Neural progenitor cell (in vitro differentiated cells): Measurements from ENCODE around the gene EIF1B. TPM values are rescaled to one million over a fixed set of nuclear protein-coding genes. Genes with fewer than 3 reads are reported as not detected.

Experiments
- DNase-seq: peaks from one replicate; pipeline ENCODE4 v3.0.0-alpha.2; 2016; ENCODE audit warnings: low spot score
- H2AFZ ChIP-seq: fragments of 200-600 bp; sonication (generic); replicated peaks from 2 replicates; pipeline ENCODE4 v1.6.1; 2016; ENCODE audit warnings: antibody characterized with exemption
- H3F3A ChIP-seq: fragments of 200-600 bp; sonication (generic); 2 replicates; pipeline ENCODE4 v1.6.1; 2016; ENCODE audit warnings: antibody characterized with exemption, low read depth
- H3K27ac ChIP-seq: fragments of 200-600 bp; sonication (generic); 2 replicates; pipeline ENCODE4 v1.5.1; 2016; ENCODE audit warnings: mild to moderate bottlenecking
- H3K27me3 ChIP-seq: fragments of 200-600 bp; sonication (generic); 2 replicates; pipeline ENCODE4 v1.6.1; 2016; ENCODE audit warnings: mild to moderate bottlenecking, moderate library complexity
- H3K36me3 ChIP-seq: fragments of 200-600 bp; sonication (generic); 2 replicates; pipeline ENCODE4 v1.5.1; 2016
- H3K4me1 ChIP-seq: fragments of 200-600 bp; sonication (generic); 2 replicates; pipeline ENCODE4 v1.6.1; 2016; ENCODE audit warnings: mixed run types
- H3K4me2 ChIP-seq: fragments of 200-600 bp; sonication (generic); 2 replicates; pipeline ENCODE4 v1.6.1; 2016
- H3K4me3 ChIP-seq: fragments of 200-600 bp; sonication (generic); 2 replicates; pipeline ENCODE4 v1.5.1; 2016
- H3K79me2 ChIP-seq: fragments of 200-600 bp; sonication (generic); 2 replicates; pipeline ENCODE4 v1.6.1; 2016; ENCODE audit warnings: low read depth
- H3K9ac ChIP-seq: fragments of 200-600 bp; sonication (generic); 2 replicates; pipeline ENCODE4 v1.6.1; 2016
- H3K9me3 ChIP-seq: fragments of 200-600 bp; sonication (generic); 2 replicates; pipeline ENCODE4 v1.5.1; 2016; ENCODE audit warnings: low read depth
- H4K20me1 ChIP-seq: fragments of 200-600 bp; sonication (generic); 2 replicates; pipeline ENCODE4 v1.6.1; 2016; ENCODE audit warnings: low read depth
- H3K27ac Mint-ChIP-seq: 3 replicates; pipeline ENCODE4 v1.8.0; 2021; ENCODE audit warnings: mixed read lengths
- H3K27me3 Mint-ChIP-seq: 2 replicates; pipeline ENCODE4 v1.8.0; 2022; ENCODE audit warnings: low read depth, mild to moderate bottlenecking, inconsistent platforms, moderate library complexity, mixed read lengths; ENCODE audit not compliant: insufficient read depth
- H3K36me3 Mint-ChIP-seq: 3 replicates; pipeline ENCODE4 v1.8.0; 2021; ENCODE audit warnings: mixed read lengths
- H3K4me1 Mint-ChIP-seq: 3 replicates; pipeline ENCODE4 v1.8.0; 2021; ENCODE audit warnings: mixed read lengths
- H3K4me3 Mint-ChIP-seq: 3 replicates; pipeline ENCODE4 v1.8.0; 2021; ENCODE audit warnings: mild to moderate bottlenecking, moderate library complexity, mixed read lengths
- H3K9me3 Mint-ChIP-seq: 3 replicates; pipeline ENCODE4 v1.8.0; 2020; ENCODE audit warnings: mixed read lengths
- EZH2 ChIP-seq: fragments of 200-600 bp; sonication (generic); IDR thresholded peaks from 2 replicates; pipeline ENCODE4 v1.6.1; 2017; ENCODE audit warnings: antibody characterized with exemption, mild to moderate bottlenecking, moderate library complexity
- EZH2phosphoT487 ChIP-seq: fragments of 200-600 bp; sonication (generic); IDR thresholded peaks from 2 replicates; pipeline ENCODE4 v1.6.1; 2017; ENCODE audit warnings: antibody characterized with exemption
- total RNA-seq: library from RNA; depleted of rRNA; stranded (reverse); fragments of >200 nt; gene quantifications from 2 replicates; pipeline ENCODE4 v1.2.3, GENCODE V29; 2015; ENCODE audit warnings: low replicate concordance
- TF ChIP-seq, protein P1 (sequence below): fragments of 200-600 bp; sonication (generic); IDR thresholded peaks from 2 replicates; pipeline ENCODE4 v1.5.1; 2017; ENCODE audit warnings: antibody characterized with exemption, mild to moderate bottlenecking

EIF1B gene
- total RNA-seq, 1 donor from 2014 or later: 45.3 TPM

DNA sequence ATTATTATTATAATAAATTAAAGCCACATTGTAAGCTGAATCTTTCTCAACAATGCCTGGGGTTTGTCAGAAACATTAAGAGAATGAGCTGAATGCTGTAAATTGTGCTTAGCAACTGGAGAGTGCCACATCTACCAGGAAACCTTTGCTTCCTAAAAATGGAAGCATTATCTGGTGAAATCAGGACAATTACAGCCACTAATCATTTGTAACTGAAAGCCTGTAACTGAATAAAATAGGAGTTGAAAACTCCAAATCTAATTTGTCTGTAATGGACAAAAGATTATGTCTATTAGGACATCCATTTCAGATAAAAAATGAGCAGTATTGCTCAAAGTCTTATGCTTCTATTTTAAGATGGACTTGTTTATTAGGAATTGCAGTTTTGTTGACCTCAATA, 32.2 kb downstream of the EIF1B start:
- H3K9me3 Mint-ChIP-seq: no peaks in the 10 kb centered on the region
- H3K79me2 ChIP-seq: no peaks in the 10 kb centered on the region
- no peak for TF ChIP-seq EZH2
- TF ChIP-seq EZH2phosphoT487: no peak
- TF ChIP-seq, protein P1, sequence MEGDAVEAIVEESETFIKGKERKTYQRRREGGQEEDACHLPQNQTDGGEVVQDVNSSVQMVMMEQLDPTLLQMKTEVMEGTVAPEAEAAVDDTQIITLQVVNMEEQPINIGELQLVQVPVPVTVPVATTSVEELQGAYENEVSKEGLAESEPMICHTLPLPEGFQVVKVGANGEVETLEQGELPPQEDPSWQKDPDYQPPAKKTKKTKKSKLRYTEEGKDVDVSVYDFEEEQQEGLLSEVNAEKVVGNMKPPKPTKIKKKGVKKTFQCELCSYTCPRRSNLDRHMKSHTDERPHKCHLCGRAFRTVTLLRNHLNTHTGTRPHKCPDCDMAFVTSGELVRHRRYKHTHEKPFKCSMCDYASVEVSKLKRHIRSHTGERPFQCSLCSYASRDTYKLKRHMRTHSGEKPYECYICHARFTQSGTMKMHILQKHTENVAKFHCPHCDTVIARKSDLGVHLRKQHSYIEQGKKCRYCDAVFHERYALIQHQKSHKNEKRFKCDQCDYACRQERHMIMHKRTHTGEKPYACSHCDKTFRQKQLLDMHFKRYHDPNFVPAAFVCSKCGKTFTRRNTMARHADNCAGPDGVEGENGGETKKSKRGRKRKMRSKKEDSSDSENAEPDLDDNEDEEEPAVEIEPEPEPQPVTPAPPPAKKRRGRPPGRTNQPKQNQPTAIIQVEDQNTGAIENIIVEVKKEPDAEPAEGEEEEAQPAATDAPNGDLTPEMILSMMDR: no peak
- no peaks in the 10 kb centered on the region for H4K20me1 ChIP-seq
- H3K9ac ChIP-seq: no peak overlapping the region
- H3K27ac Mint-ChIP-seq: no peak overlapping the region
- no peak overlapping the region for H3K4me3 ChIP-seq
- no peak overlapping the region for H3K27ac ChIP-seq
- H3K4me3 Mint-ChIP-seq: no peak overlapping the region
- H3K4me2 ChIP-seq: no peak overlapping the region
- no peaks in the 10 kb centered on the region for H3K4me1 Mint-ChIP-seq
- H3K4me1 ChIP-seq: no peaks in the 10 kb centered on the region
- no peak overlapping the region for H2AFZ ChIP-seq
- no peak for DNase-seq
- H3K36me3 ChIP-seq: no peaks in the 10 kb centered on the region
- peaks cover 5% of the 10 kb centered on the region for H3K27me3 Mint-ChIP-seq
- H3K27me3 ChIP-seq: no peaks in the 10 kb centered on the region
- no peaks in the 10 kb centered on the region for H3K36me3 Mint-ChIP-seq
- H3K9me3 ChIP-seq: no peaks in the 10 kb centered on the region
- H3F3A ChIP-seq: no peaks in the 10 kb centered on the region

DNA sequence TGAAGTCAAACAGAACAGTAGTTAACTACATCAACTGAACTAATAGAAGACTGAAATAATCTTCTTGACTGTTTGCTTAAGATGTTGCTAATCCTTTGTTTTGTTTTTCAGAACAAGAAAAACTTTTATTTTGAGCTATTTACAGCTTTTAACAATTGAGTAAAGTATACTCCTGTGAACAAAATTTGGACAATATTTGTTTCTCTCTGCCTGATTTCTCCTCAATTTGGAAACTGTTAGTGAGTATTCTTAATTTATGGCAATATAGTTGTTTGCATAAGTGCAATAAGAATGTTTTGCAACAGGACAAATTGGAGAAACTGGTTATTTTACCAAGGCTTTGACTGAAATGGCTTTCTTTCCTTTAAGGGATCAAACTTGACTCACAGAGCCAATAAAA, 41.0 kb downstream of the EIF1B start:
- H4K20me1 ChIP-seq: no peaks in the 10 kb centered on the region
- no peak for DNase-seq
- peaks cover 4% of the 10 kb centered on the region for H3K27me3 Mint-ChIP-seq
- no peak overlapping the region for H3K4me3 Mint-ChIP-seq
- H3K9me3 Mint-ChIP-seq: peaks cover 9% of the 10 kb centered on the region
- H3K36me3 Mint-ChIP-seq: no peaks in the 10 kb centered on the region
- H3K27ac ChIP-seq: no peak overlapping the region
- no peak overlapping the region for H3K9ac ChIP-seq
- TF ChIP-seq EZH2: no peak
- TF ChIP-seq EZH2phosphoT487: no peak
- TF ChIP-seq, protein P1: no peak
- H3K36me3 ChIP-seq: no peaks in the 10 kb centered on the region
- H2AFZ ChIP-seq: no peak overlapping the region
- peaks cover 15% of the 10 kb centered on the region for H3K9me3 ChIP-seq
- no peaks in the 10 kb centered on the region for H3K4me1 ChIP-seq
- H3K27me3 ChIP-seq: no peaks in the 10 kb centered on the region
- no peaks in the 10 kb centered on the region for H3F3A ChIP-seq
- no peak overlapping the region for H3K4me2 ChIP-seq
- no peak overlapping the region for H3K27ac Mint-ChIP-seq
- H3K79me2 ChIP-seq: no peaks in the 10 kb centered on the region
- no peaks in the 10 kb centered on the region for H3K4me1 Mint-ChIP-seq
- no peak overlapping the region for H3K4me3 ChIP-seq

DNA sequence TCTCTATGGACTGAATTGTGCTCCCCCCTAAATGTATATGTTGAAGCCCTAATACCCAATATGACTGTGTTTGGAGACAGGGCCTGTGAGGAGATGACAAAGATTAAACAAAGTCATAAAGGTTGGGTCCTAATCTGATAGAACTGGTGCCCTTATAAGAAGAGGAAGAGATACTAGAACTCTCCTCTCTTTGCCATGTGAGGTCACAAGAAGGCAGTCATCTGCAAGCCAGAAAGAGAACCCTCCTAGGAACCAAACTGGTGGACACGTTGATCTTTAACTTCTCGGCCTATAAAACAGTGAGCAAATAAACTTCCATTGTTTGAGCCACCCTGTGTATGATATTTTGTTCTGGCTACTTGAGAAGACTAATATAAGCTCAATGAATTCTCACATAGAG, 45.9 kb downstream of the EIF1B start:
- TF ChIP-seq EZH2phosphoT487 (no peak), EZH2 (no peak)
- TF ChIP-seq, protein P1: no peak
- H2AFZ ChIP-seq: no peak overlapping the region
- no peaks in the 10 kb centered on the region for H3K79me2 ChIP-seq
- no peaks in the 10 kb centered on the region for H4K20me1 ChIP-seq
- no peak overlapping the region for H3K4me3 ChIP-seq
- no peaks in the 10 kb centered on the region for H3K9me3 ChIP-seq
- Mint-ChIP-seq H3K27ac (no peak overlapping the region), H3K36me3 (no peaks in the 10 kb centered on the region), H3K4me3 (no peak overlapping the region), H3K4me1 (no peaks in the 10 kb centered on the region), H3K27me3 (peaks cover 4% of the 10 kb centered on the region), H3K9me3 (peaks cover 4% of the 10 kb centered on the region)
- H3K9ac ChIP-seq: no peak overlapping the region
- H3K27ac ChIP-seq: no peak overlapping the region
- no peaks in the 10 kb centered on the region for H3K36me3 ChIP-seq
- no peak for DNase-seq
- no peaks in the 10 kb centered on the region for H3F3A ChIP-seq
- no peaks in the 10 kb centered on the region for H3K4me1 ChIP-seq
- no peaks in the 10 kb centered on the region for H3K27me3 ChIP-seq
- H3K4me2 ChIP-seq: no peak overlapping the region
